Ascending aorta (tissue), 2 donors: Measurements from ENCODE around the gene STIMATE. TPM values are rescaled to one million over a fixed set of nuclear protein-coding genes. Genes with fewer than 3 reads are reported as not detected.

Experiments used
- DNase-seq, 2 donors: peaks; one replicate each; pipeline ENCODE4 v3.0.0-alpha.2; 2019; ENCODE audit warnings: low spot score in 2 of 2
- H3K27ac ChIP-seq, 2 donors: fragments of 200-600 bp; sonication (generic); one replicate each; pipeline ENCODE4 v1.5.1; 2016 to 2017; ENCODE audit warnings: mild to moderate bottlenecking in 1 of 2
- H3K27me3 ChIP-seq: fragments of 200-600 bp; sonication (generic); one replicate; pipeline ENCODE4 v1.5.1; 2017
- H3K36me3 ChIP-seq, 2 donors: fragments of 200-600 bp; sonication (generic); one replicate each; pipeline ENCODE4 v1.5.1; 2016
- H3K4me1 ChIP-seq, 2 donors: fragments of 200-600 bp; sonication (generic); one replicate each; pipeline ENCODE4 v1.5.1; 2016 to 2017; ENCODE audit warnings: mild to moderate bottlenecking in 1 of 2
- H3K4me3 ChIP-seq, 2 donors: fragments of 200-600 bp; sonication (generic); one replicate each; pipeline ENCODE4 v1.5.1; 2016 to 2017; ENCODE audit warnings: mild to moderate bottlenecking in 1 of 2
- H3K9me3 ChIP-seq, 2 donors: fragments of 200-600 bp; sonication (generic); one replicate each; pipeline ENCODE4 v1.5.1; 2016
- intact Hi-C: fragments of 100-400 bp; cut with DNase I; formaldehyde crosslinking; loops from one replicate; pipeline ENCODE4 v1.15.1; 2023
- total RNA-seq: library from RNA; depleted of rRNA; stranded (reverse); fragments of >200 nt; gene quantifications from one replicate; pipeline ENCODE4 v1.1.0, GENCODE V29; 2016
- TF ChIP-seq, protein P1 (sequence below), 3 experiments: fragments of 200-600 bp in 2 of 3; fragments of 450-650 bp in 1 of 3; sonication (generic) in 2 of 3; IDR thresholded peaks; one replicate each; pipeline ENCODE4 v1.5.1; 2016 to 2019; ENCODE audit warnings: antibody characterized with exemption in 3 of 3, mild to moderate bottlenecking in 1 of 3, moderate library complexity in 1 of 3

Gene STIMATE
- total RNA-seq, 1 donor from 2014 or later = 18.9 TPM

- peaks cover 0 to 11% of the 10 kb centered on the region in 2 donors for H3K36me3 ChIP-seq
- no peaks in the 10 kb centered on the region for H3K27me3 ChIP-seq
- H3K4me1 ChIP-seq = peaks cover 0 to 4% of the 10 kb centered on the region in 2 donors
- H3K4me3 ChIP-seq = no peak overlapping the region
- no peak for DNase-seq
- no peaks in the 10 kb centered on the region for H3K9me3 ChIP-seq
- TF ChIP-seq, protein P1, sequence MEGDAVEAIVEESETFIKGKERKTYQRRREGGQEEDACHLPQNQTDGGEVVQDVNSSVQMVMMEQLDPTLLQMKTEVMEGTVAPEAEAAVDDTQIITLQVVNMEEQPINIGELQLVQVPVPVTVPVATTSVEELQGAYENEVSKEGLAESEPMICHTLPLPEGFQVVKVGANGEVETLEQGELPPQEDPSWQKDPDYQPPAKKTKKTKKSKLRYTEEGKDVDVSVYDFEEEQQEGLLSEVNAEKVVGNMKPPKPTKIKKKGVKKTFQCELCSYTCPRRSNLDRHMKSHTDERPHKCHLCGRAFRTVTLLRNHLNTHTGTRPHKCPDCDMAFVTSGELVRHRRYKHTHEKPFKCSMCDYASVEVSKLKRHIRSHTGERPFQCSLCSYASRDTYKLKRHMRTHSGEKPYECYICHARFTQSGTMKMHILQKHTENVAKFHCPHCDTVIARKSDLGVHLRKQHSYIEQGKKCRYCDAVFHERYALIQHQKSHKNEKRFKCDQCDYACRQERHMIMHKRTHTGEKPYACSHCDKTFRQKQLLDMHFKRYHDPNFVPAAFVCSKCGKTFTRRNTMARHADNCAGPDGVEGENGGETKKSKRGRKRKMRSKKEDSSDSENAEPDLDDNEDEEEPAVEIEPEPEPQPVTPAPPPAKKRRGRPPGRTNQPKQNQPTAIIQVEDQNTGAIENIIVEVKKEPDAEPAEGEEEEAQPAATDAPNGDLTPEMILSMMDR (IDR thresholded peaks at IDR 0.05) = no peak
- intact Hi-C loops = no loop called here
- H3K27ac ChIP-seq = no peak overlapping the region
Measured at GRCh38 chr3:52877085-52877484, 20.3 kb downstream of the STIMATE start.

GRCh38 chr3:52874864-52875587 is 22.3 kb downstream of the STIMATE start:
- Histone ChIP-seq H3K4me1 (peaks cover 0 to 4% of the 10 kb centered on the region in 2 donors), H3K9me3 (no peaks in the 10 kb centered on the region), H3K27me3 (no peaks in the 10 kb centered on the region), H3K36me3 (peaks cover 0 to 7% of the 10 kb centered on the region in 2 donors), H3K27ac (no peak overlapping the region), H3K4me3 (no peak overlapping the region)
- TF ChIP-seq, protein P1 (IDR thresholded peaks at IDR 0.05) = no peak
- intact Hi-C loops = no loop called here
- DNase-seq = no peak

GRCh38 chr3:52874160-52874701 is 23.1 kb downstream of the STIMATE start:
- H3K9me3 ChIP-seq = no peaks in the 10 kb centered on the region
- no peaks in the 10 kb centered on the region for H3K27me3 ChIP-seq
- peaks cover 0 to 4% of the 10 kb centered on the region in 2 donors for H3K36me3 ChIP-seq
- TF ChIP-seq, protein P1 (IDR thresholded peaks at IDR 0.05) = no peak
- peaks cover 0 to 4% of the 10 kb centered on the region in 2 donors for H3K4me1 ChIP-seq
- intact Hi-C loops = no loop called here
- H3K27ac ChIP-seq = no peak overlapping the region
- no peak overlapping the region for H3K4me3 ChIP-seq
- no peak for DNase-seq

DNA sequence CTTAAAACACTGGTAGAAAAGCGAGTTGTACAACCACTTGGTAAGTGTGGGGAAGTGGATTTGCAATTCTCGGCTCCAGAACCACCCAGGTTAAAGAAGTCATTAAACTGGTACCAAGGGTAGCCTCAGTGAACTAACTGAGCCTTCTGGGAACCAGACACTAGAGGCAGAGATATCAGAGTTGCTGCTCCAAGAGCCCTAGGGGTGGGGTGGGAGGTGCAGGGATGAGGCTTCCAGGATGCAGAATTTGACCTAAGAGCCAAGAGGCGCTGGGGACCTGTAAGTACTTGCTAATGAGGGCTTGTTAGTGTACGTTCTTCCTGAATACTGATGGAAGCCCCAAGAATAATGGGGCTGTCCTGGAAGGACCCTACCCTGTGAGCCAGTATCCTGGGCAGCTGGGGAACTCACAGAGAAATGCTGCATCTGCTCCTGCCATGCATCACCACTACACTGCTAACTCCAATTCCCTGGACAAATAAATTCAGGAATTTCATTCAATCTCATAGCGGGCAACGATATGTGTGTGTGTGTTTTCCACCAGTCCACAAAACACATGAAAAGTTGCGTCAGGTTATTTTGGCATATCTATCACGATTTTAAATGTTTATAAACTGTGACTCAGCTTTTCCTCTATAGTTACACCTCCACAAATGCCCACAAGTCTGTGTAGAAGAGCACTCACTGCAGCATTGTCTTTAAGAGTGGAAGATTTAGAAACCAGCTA is 23.8 kb downstream of the STIMATE start:
- Histone ChIP-seq H3K27me3 (no peaks in the 10 kb centered on the region), H3K9me3 (no peaks in the 10 kb centered on the region), H3K27ac (no peak overlapping the region), H3K36me3 (no peaks in the 10 kb centered on the region), H3K4me1 (peaks cover 0 to 4% of the 10 kb centered on the region in 2 donors), H3K4me3 (no peak overlapping the region)
- no peak for DNase-seq
- intact Hi-C loops = no loop called here
- TF ChIP-seq, protein P1 (IDR thresholded peaks at IDR 0.05) = no peak

DNA sequence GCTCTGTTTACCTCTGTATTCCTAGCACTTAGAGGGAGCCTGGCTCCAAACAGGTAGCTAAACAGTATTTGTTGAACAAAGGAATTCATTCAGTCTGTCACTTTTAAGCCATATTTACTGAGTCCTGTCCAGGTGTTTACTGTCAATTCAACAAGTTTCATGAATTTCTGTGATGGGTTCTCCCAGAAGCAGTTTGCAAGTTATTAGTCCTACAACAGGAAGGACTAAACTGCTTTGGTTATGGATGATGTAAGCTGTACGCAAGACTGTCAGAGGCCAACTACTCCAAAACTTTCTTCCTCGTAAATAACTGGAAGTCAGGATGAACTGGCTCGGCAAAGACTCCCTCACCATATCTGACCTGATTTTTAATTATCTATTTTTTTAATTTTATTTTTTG is 25.1 kb downstream of the STIMATE start:
- no peaks in the 10 kb centered on the region for H3K36me3 ChIP-seq
- peaks cover 0 to 4% of the 10 kb centered on the region in 2 donors for H3K4me1 ChIP-seq
- intact Hi-C loops = no loop called here
- no peak overlapping the region for H3K27ac ChIP-seq
- no peaks in the 10 kb centered on the region for H3K9me3 ChIP-seq
- no peak for DNase-seq
- TF ChIP-seq, protein P1 (IDR thresholded peaks at IDR 0.05) = no peak
- no peak overlapping the region for H3K4me3 ChIP-seq
- no peaks in the 10 kb centered on the region for H3K27me3 ChIP-seq
